Measurements from ENCODE around the gene MYBPC3. TPM values are rescaled to one million over a fixed set of nuclear protein-coding genes. Genes with fewer than 3 reads are reported as not detected.

The MYBPC3 gene
- total RNA-seq, 4 donors from 2014 or later, result 0.12 to 0.13 TPM; not detected in 2

GRCh38 chr11:47375546-47376085, 23.1 kb upstream of the MYBPC3 start:
- H3K9me3 ChIP-seq, result no peaks in the 10 kb centered on the region
- no peak for ATAC-seq
- peaks cover 0 to 8% (median 0%) of the 10 kb centered on the region in 3 donors for H3K4me1 ChIP-seq
- TF ChIP-seq EP300 (IDR thresholded peaks at IDR 0.05), result no peak
- no peak for TF ChIP-seq POLR2AphosphoS5 (IDR thresholded peaks at IDR 0.05)
- TF ChIP-seq CTCF (IDR thresholded peaks at IDR 0.05), result no peak
- no peak for TF ChIP-seq POLR2A (IDR thresholded peaks at IDR 0.05)
- H3K4me3 ChIP-seq, result peak overlapping the region in 1 of 2 donors; percentile 42
- no peaks in the 10 kb centered on the region for H3K36me3 ChIP-seq
- no peak overlapping the region for H3K27ac ChIP-seq
- H3K27me3 ChIP-seq, result no peaks in the 10 kb centered on the region
- WGBS, 2 donors (ENCODE audit: low coverage in 1 of 2), result 78 to 86% methylated on average over 6 to 13 of the region's 13 CpGs

- TF ChIP-seq POLR2A (IDR thresholded peaks at IDR 0.05), result no peak
- no peak for TF ChIP-seq EP300 (IDR thresholded peaks at IDR 0.05)
- TF ChIP-seq CTCF (IDR thresholded peaks at IDR 0.05), result no peak
- no peak for TF ChIP-seq POLR2AphosphoS5 (IDR thresholded peaks at IDR 0.05)
- Histone ChIP-seq H3K4me3 (peak overlapping the region in 1 of 2 donors; percentile 42), H3K4me1 (peaks cover 0 to 8% (median 0%) of the 10 kb centered on the region in 3 donors), H3K36me3 (no peaks in the 10 kb centered on the region), H3K9me3 (no peaks in the 10 kb centered on the region), H3K27ac (peak overlapping the region in 1 of 4 donors; percentile 33), H3K27me3 (no peaks in the 10 kb centered on the region)
- no peak for ATAC-seq
- 79 to 87% methylated on average over 2 to 6 of the region's 8 CpGs for WGBS, 2 donors (ENCODE audit: low coverage in 1 of 2)
Measured at GRCh38 chr11:47375020-47375419, 22.5 kb upstream of the MYBPC3 start.

GRCh38 chr11:47374720-47375019, 22.2 kb upstream of the MYBPC3 start:
- Histone ChIP-seq H3K4me1 (peaks cover 0 to 8% (median 0%) of the 10 kb centered on the region in 3 donors), H3K4me3 (no peak overlapping the region)

GRCh38 chr11:47373876-47374719, 21.6 kb upstream of the MYBPC3 start:
- Histone ChIP-seq H3K36me3 (no peaks in the 10 kb centered on the region), H3K9me3 (no peaks in the 10 kb centered on the region), H3K27me3 (no peaks in the 10 kb centered on the region), H3K4me3 (no peak overlapping the region), H3K4me1 (peaks cover 0 to 8% (median 0%) of the 10 kb centered on the region in 3 donors), H3K27ac (peak overlapping the region in 1 of 4 donors; percentile 33)
- WGBS, 2 donors (ENCODE audit: low coverage in 1 of 2), result 25% methylated on average over 7 of the region's 19 CpGs; no CpG with 5 or more reads in 1 of the 2 donors
- ATAC-seq, result peak; percentile 85
- no peak for TF ChIP-seq POLR2AphosphoS5 (IDR thresholded peaks at IDR 0.05)
- TF ChIP-seq EP300 (IDR thresholded peaks at IDR 0.05), result no peak
- peak in 3 of 4 experiments; percentile 91 to 96 (median 93) for TF ChIP-seq CTCF (IDR thresholded peaks at IDR 0.05)
- TF ChIP-seq POLR2A (IDR thresholded peaks at IDR 0.05), result no peak

More at GRCh38 chr11:47374720-47375019, 22.2 kb upstream of the MYBPC3 start:
- ATAC-seq, result no peak
- peak overlapping the region in 1 of 4 donors; percentile 33 for H3K27ac ChIP-seq
- no peak for TF ChIP-seq POLR2A (IDR thresholded peaks at IDR 0.05)
- TF ChIP-seq POLR2AphosphoS5 (IDR thresholded peaks at IDR 0.05), result no peak
- TF ChIP-seq CTCF (IDR thresholded peaks at IDR 0.05), result no peak
- no peak for TF ChIP-seq EP300 (IDR thresholded peaks at IDR 0.05)
- no peaks in the 10 kb centered on the region for H3K36me3 ChIP-seq
- no peaks in the 10 kb centered on the region for H3K27me3 ChIP-seq
- 0% methylated on average over 1 of the region's 5 CpGs; no CpG with 5 or more reads in 1 of the 2 donors for WGBS, 2 donors (ENCODE audit: low coverage in 1 of 2)
- no peaks in the 10 kb centered on the region for H3K9me3 ChIP-seq
